CD8-positive, alpha-beta memory T cell (primary cell): ENCODE data around the gene B3GALT6. TPM values are rescaled to one million over a fixed set of nuclear protein-coding genes. Genes with fewer than 3 reads are reported as not detected.
A peak's percentile ranks its signal among the peaks of the same experiment; 100 is the strongest.

ENCODE experiments used
- CTCF ChIA-PET: fragments of 350-600 bp; sonication (Branson Sonifier 250); formaldehyde crosslinking; loops from one replicate; lab custom pipeline; 2021; ENCODE audit warnings: antibody characterized with exemption; lab: Charles Lee
- POLR2A ChIA-PET: fragments of 350-600 bp; sonication (Branson Sonifier 250); formaldehyde crosslinking; loops from one replicate; lab custom pipeline; 2021; ENCODE audit warnings: antibody characterized with exemption; lab: Charles Lee
- DNase-seq, 5 donors: peaks; one replicate each; pipeline versions ENCODE4 v3.0.0 to v3.0.0-alpha.2; 2020 to 2022; ENCODE audit warnings: mixed read lengths in 1 of 5
- H3K27ac ChIP-seq: one replicate; pipeline ENCODE4 v1.7.0; 2013; ENCODE audit warnings: low read depth, mild to moderate bottlenecking, low read length, moderate library complexity
- H3K27me3 ChIP-seq: 2 replicates; pipeline ENCODE4 v1.7.0; 2013; ENCODE audit warnings: low read length, mild to moderate bottlenecking; ENCODE audit not compliant: insufficient read depth, poor library complexity, severe bottlenecking
- H3K36me3 ChIP-seq: 2 replicates; pipeline ENCODE4 v1.7.0; 2013; ENCODE audit warnings: mild to moderate bottlenecking, low read length, moderate library complexity; ENCODE audit not compliant: insufficient read depth
- H3K4me1 ChIP-seq: 2 replicates; pipeline ENCODE4 v1.7.0; 2013; ENCODE audit warnings: mild to moderate bottlenecking, low read length, moderate library complexity; ENCODE audit not compliant: insufficient read depth
- H3K4me3 ChIP-seq: 2 replicates; pipeline ENCODE4 v1.7.0; 2013; ENCODE audit warnings: mild to moderate bottlenecking, low read length
- H3K9me3 ChIP-seq: 2 replicates; pipeline ENCODE4 v1.7.0; 2013; ENCODE audit warnings: mild to moderate bottlenecking, low read length
- H3K27ac Mint-ChIP-seq, 8 donors: one replicate each; pipeline ENCODE4 v1.8.0; 2020 to 2021; ENCODE audit warnings: mixed read lengths in 8 of 8, mild to moderate bottlenecking in 6 of 8, inconsistent platforms in 3 of 8, moderate library complexity in 3 of 8
- H3K27me3 Mint-ChIP-seq, 2 donors: one replicate each; pipeline ENCODE4 v1.8.0; 2020 to 2021; ENCODE audit warnings: mixed read lengths in 2 of 2, mild to moderate bottlenecking in 1 of 2, moderate library complexity in 1 of 2
- H3K36me3 Mint-ChIP-seq, 3 donors: one replicate each; pipeline ENCODE4 v1.8.0; 2020 to 2021; ENCODE audit warnings: mixed read lengths in 3 of 3, inconsistent platforms in 1 of 3, mild to moderate bottlenecking in 1 of 3
- H3K4me1 Mint-ChIP-seq, 3 donors: one replicate each; pipeline ENCODE4 v1.8.0; 2020 to 2021; ENCODE audit warnings: mixed read lengths in 3 of 3, inconsistent platforms in 1 of 3, mild to moderate bottlenecking in 1 of 3
- H3K4me3 Mint-ChIP-seq, 7 donors: one replicate each; pipeline ENCODE4 v1.8.0; 2020 to 2021; ENCODE audit warnings: mixed read lengths in 7 of 7, mild to moderate bottlenecking in 6 of 7, moderate library complexity in 4 of 7, inconsistent platforms in 2 of 7
- H3K9me3 Mint-ChIP-seq, 5 donors: one replicate each; pipeline ENCODE4 v1.8.0; 2020 to 2022; ENCODE audit warnings: mixed read lengths in 5 of 5, mild to moderate bottlenecking in 3 of 5, moderate library complexity in 2 of 5, inconsistent platforms in 1 of 5
- polyA plus RNA-seq: library from polyadenylated mRNA; unstranded; fragments of 300-500 nt; fragmentation: Illumina TruSeq; gene quantifications from one replicate; pipeline ENCODE4 v1.2.3, GENCODE V29; 2021
- total RNA-seq, 2 experiments: library from RNA; stranded (reverse); gene quantifications; one replicate each; pipeline ENCODE4 v1.2.3, GENCODE V29; 2021

The B3GALT6 gene
- total and polyA plus RNA-seq, 3 experiments from 2014 or later: 16.4 to 24.1 (median 23.7) TPM

- Mint-ChIP-seq H3K27ac (no peak overlapping the region), H3K4me1 (no peaks in the 10 kb centered on the region), H3K4me3 (peak overlapping the region in 1 of 7 donors; percentile 66), H3K36me3 (no peaks in the 10 kb centered on the region), H3K9me3 (no peaks in the 10 kb centered on the region), H3K27me3 (no peaks in the 10 kb centered on the region)
- Histone ChIP-seq H3K9me3 (no peaks in the 10 kb centered on the region), H3K36me3 (no peaks in the 10 kb centered on the region), H3K4me3 (no peak overlapping the region), H3K4me1 (no peaks in the 10 kb centered on the region), H3K27me3 (no peaks in the 10 kb centered on the region), H3K27ac (no peak overlapping the region)
- POLR2A ChIA-PET: no interaction called here
- CTCF ChIA-PET: no interaction called here
- no peak for DNase-seq
These were observed 51.0 kb downstream of the B3GALT6 start for GRCh38 chr1:1282998-1283397.

- H3K27ac ChIP-seq: no peak overlapping the region
- no peaks in the 10 kb centered on the region for H3K36me3 Mint-ChIP-seq
- no peak overlapping the region for H3K4me3 Mint-ChIP-seq
- no peaks in the 10 kb centered on the region for H3K27me3 Mint-ChIP-seq
- no peak for DNase-seq
- H3K27me3 ChIP-seq: no peaks in the 10 kb centered on the region
- no peaks in the 10 kb centered on the region for H3K4me1 ChIP-seq
- POLR2A ChIA-PET: no interaction called here
- H3K4me3 ChIP-seq: no peak overlapping the region
- H3K4me1 Mint-ChIP-seq: no peaks in the 10 kb centered on the region
- H3K36me3 ChIP-seq: no peaks in the 10 kb centered on the region
- no peaks in the 10 kb centered on the region for H3K9me3 ChIP-seq
- CTCF ChIA-PET: no interaction called here
- H3K9me3 Mint-ChIP-seq: no peaks in the 10 kb centered on the region
- H3K27ac Mint-ChIP-seq: no peak overlapping the region
These were observed 51.8 kb downstream of the B3GALT6 start for GRCh38 chr1:1283821-1284220.

Other genes starting within 250 kb of the B3GALT6 start
- under 1 TPM; 0.24 to 0.62 TPM for gene HES4, start 232.1 kb upstream of the B3GALT6 start, total RNA-seq
- gene HES4, start 232.1 kb upstream of the B3GALT6 start, polyA plus RNA-seq: not detected
- 10 to 100 TPM; 16.9 to 20.4 TPM for gene ISG15, start 218.7 kb upstream of the B3GALT6 start, total RNA-seq
- 250 TPM for gene ISG15, start 218.7 kb upstream of the B3GALT6 start, polyA plus RNA-seq
- gene AGRN, start 212.1 kb upstream of the B3GALT6 start, total RNA-seq: 1 to 10 TPM; 7.1 to 8.0 TPM
- not detected for gene AGRN, start 212.1 kb upstream of the B3GALT6 start, polyA plus RNA-seq
- not detected for gene RNF223, start 157.9 kb upstream of the B3GALT6 start, total RNA-seq
- not detected for gene RNF223, start 157.9 kb upstream of the B3GALT6 start, polyA plus RNA-seq
- gene C1orf159, start 116.1 kb upstream of the B3GALT6 start, total RNA-seq: 10 to 100 TPM; 18.7 to 20.8 TPM
- 7.9 TPM for gene C1orf159, start 116.1 kb upstream of the B3GALT6 start, polyA plus RNA-seq
- not detected for gene TTLL10, start 58.4 kb upstream of the B3GALT6 start, total RNA-seq
- not detected for gene TTLL10, start 58.4 kb upstream of the B3GALT6 start, polyA plus RNA-seq
- gene TNFRSF18, start 25.6 kb upstream of the B3GALT6 start, total RNA-seq: 10 to 100 TPM; 91.0 to 97.1 TPM
- 2.0 TPM for gene TNFRSF18, start 25.6 kb upstream of the B3GALT6 start, polyA plus RNA-seq
- 100 to 1,000 TPM; 180 to 193 TPM for gene TNFRSF4, start 18.1 kb upstream of the B3GALT6 start, total RNA-seq
- gene TNFRSF4, start 18.1 kb upstream of the B3GALT6 start, polyA plus RNA-seq: 1.9 TPM
- gene SDF4, start 236 bp upstream of the B3GALT6 start, total RNA-seq: 100 to 1,000 TPM; 158 to 169 TPM
- 108 TPM for gene SDF4, start 236 bp upstream of the B3GALT6 start, polyA plus RNA-seq
- 1 to 10 TPM in 1 of 2 experiments, under 1 TPM in 1; 0.51 to 1.1 TPM for gene C1QTNF12, start 14.5 kb downstream of the B3GALT6 start, total RNA-seq
- gene C1QTNF12, start 14.5 kb downstream of the B3GALT6 start, polyA plus RNA-seq: not detected
- 10 to 100 TPM; 76.7 to 79.3 TPM for gene UBE2J2, start 41.6 kb downstream of the B3GALT6 start, total RNA-seq
- gene UBE2J2, start 41.6 kb downstream of the B3GALT6 start, polyA plus RNA-seq: 79.7 TPM
- gene SCNN1D, start 48.2 kb downstream of the B3GALT6 start, total RNA-seq: 1 to 10 TPM; 2.9 to 5.0 TPM
- 0.09 TPM for gene SCNN1D, start 48.2 kb downstream of the B3GALT6 start, polyA plus RNA-seq
- 10 to 100 TPM; 36.4 to 38.8 TPM for gene ACAP3, start 75.7 kb downstream of the B3GALT6 start, total RNA-seq
- 6.9 TPM for gene ACAP3, start 75.7 kb downstream of the B3GALT6 start, polyA plus RNA-seq
- gene PUSL1, start 76.4 kb downstream of the B3GALT6 start, total RNA-seq: 10 to 100 TPM; 32.9 to 34.3 TPM
- 22.0 TPM for gene PUSL1, start 76.4 kb downstream of the B3GALT6 start, polyA plus RNA-seq
- 100 to 1,000 TPM; 117 to 118 TPM for gene INTS11, start 92.4 kb downstream of the B3GALT6 start, total RNA-seq
- 70.5 TPM for gene INTS11, start 92.4 kb downstream of the B3GALT6 start, polyA plus RNA-seq
- gene CPTP, start 92.6 kb downstream of the B3GALT6 start, total RNA-seq: 10 to 100 TPM; 17.6 to 18.3 TPM
- gene CPTP, start 92.6 kb downstream of the B3GALT6 start, polyA plus RNA-seq: 23.6 TPM
- under 1 TPM; 0.53 to 0.62 TPM for gene TAS1R3, start 99.0 kb downstream of the B3GALT6 start, total RNA-seq
- gene TAS1R3, start 99.0 kb downstream of the B3GALT6 start, polyA plus RNA-seq: 0.28 TPM
- 10 to 100 TPM; 39.7 to 41.1 TPM for gene DVL1, start 117.2 kb downstream of the B3GALT6 start, total RNA-seq
- gene DVL1, start 117.2 kb downstream of the B3GALT6 start, polyA plus RNA-seq: 1.6 TPM
- under 1 TPM; 0.26 to 0.29 TPM for gene MXRA8, start 126.3 kb downstream of the B3GALT6 start, total RNA-seq
- gene MXRA8, start 126.3 kb downstream of the B3GALT6 start, polyA plus RNA-seq: 0.61 TPM
- gene AURKAIP1, start 143.0 kb downstream of the B3GALT6 start, total RNA-seq: 100 to 1,000 TPM; 159 to 169 TPM
- 157 TPM for gene AURKAIP1, start 143.0 kb downstream of the B3GALT6 start, polyA plus RNA-seq
- gene CCNL2, start 167.1 kb downstream of the B3GALT6 start, total RNA-seq: 100 to 1,000 TPM; 119 to 124 TPM
- gene CCNL2, start 167.1 kb downstream of the B3GALT6 start, polyA plus RNA-seq: 29.0 TPM
- 100 to 1,000 TPM; 206 to 208 TPM for gene MRPL20, start 175.1 kb downstream of the B3GALT6 start, total RNA-seq
- gene MRPL20, start 175.1 kb downstream of the B3GALT6 start, polyA plus RNA-seq: 198 TPM
- gene ANKRD65, start 189.0 kb downstream of the B3GALT6 start, total RNA-seq: not detected
- not detected for gene ANKRD65, start 189.0 kb downstream of the B3GALT6 start, polyA plus RNA-seq
- under 1 TPM in 1 of 2 experiments, not detected in 1; 0.31 TPM for gene VWA1, start 203.5 kb downstream of the B3GALT6 start, total RNA-seq
- not detected for gene VWA1, start 203.5 kb downstream of the B3GALT6 start, polyA plus RNA-seq
- 1 to 10 TPM in 1 of 2 experiments, under 1 TPM in 1; 0.53 to 1.9 TPM for gene ATAD3C, start 217.5 kb downstream of the B3GALT6 start, total RNA-seq
- 4.3 TPM for gene ATAD3C, start 217.5 kb downstream of the B3GALT6 start, polyA plus RNA-seq
- 10 to 100 TPM; 81.6 to 86.6 TPM for gene ATAD3B, start 239.5 kb downstream of the B3GALT6 start, total RNA-seq
- gene ATAD3B, start 239.5 kb downstream of the B3GALT6 start, polyA plus RNA-seq: 7.9 TPM